ENCODE data around the gene FBXL2. TPM values are rescaled to one million over a fixed set of nuclear protein-coding genes. Genes with fewer than 3 reads are reported as not detected.

FBXL2 gene
- total RNA-seq, 1 donor from 2014 or later = 1.7 TPM

- no peak for ATAC-seq
Observed at GRCh38 chr3:33430571-33430970, 153.3 kb downstream of the FBXL2 start.

DNA sequence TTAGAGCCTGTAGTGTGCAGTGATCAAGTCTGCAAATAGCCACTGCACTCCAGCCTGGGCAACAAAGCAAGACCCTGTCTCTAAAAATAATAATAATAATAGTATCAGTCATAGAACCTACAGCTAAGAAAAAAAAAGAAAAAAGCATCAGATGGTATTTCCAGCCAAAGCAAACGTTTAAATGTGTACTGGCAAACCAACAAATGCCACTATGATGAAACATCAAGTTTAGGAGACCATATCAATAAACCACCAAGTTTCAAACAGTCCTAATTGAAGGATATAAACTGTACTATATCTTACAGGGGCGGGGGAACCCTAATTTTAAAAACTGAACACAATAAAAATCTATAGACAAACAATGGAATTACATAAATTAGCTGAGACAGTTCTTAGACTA, 156.6 kb downstream of the FBXL2 start:
- ATAC-seq = no peak

Other genes with a start within 250 kb of the FBXL2 start
- 28.8 TPM for gene GLB1, start 180.3 kb upstream of the FBXL2 start, total RNA-seq
- 4.8 TPM for gene TMPPE, start 180.3 kb upstream of the FBXL2 start, total RNA-seq
- 78.7 TPM for gene CRTAP, start 163.4 kb upstream of the FBXL2 start, total RNA-seq
- gene SUSD5, start 58.6 kb upstream of the FBXL2 start, total RNA-seq = 0.08 TPM
- gene UBP1, start 163.0 kb downstream of the FBXL2 start, total RNA-seq = 28.6 TPM